Measurements from ENCODE around the gene KLHL29. TPM values are rescaled to one million over a fixed set of nuclear protein-coding genes. Genes with fewer than 3 reads are reported as not detected.

Gene KLHL29
- polyA plus RNA-seq, 1 of the 3 experiments (the other 2 are of a cell fraction): 4.6 TPM

DNA sequence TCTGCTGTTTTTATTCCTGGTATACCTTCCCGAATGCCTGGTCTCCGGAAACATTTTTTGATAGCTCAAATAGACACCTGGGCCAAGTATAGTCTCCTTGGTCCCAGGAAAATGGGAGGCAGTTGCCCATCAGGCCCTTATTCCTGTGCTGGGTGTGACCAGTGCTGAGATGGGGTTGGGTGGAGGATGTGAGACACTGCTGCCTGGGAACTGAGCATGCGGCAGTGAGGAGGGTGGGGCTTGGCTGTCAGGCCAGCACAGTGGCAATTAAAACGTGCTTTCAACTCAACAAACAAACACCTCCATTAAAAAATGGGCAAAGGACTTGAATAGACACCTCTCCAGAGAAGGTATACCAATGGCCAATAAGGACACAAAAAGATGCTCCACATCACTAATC is 12.5 kb downstream of the KLHL29 start:
- POLR2A ChIA-PET: no interaction called here
- CTCF ChIA-PET: interaction anchor here (1.6 kb wide), 1 partner anchor 17 kb away, joined by 7 read pairs; no protein-coding TSS in a partner anchor
- no peaks in the 10 kb centered on the region; the same call in 1 of the 2 replicates for H3K79me2 ChIP-seq (ENCODE audit: insufficient read depth)
- no peak for TF ChIP-seq FOXM1 (IDR thresholded peaks at IDR 0.05; ENCODE audit: low read depth)
- no peak for TF ChIP-seq EZH2phosphoT487 (IDR thresholded peaks at IDR 0.05; ENCODE audit: borderline replicate concordance, low read depth)
- TF ChIP-seq SIN3A (IDR thresholded peaks at IDR 0.05; ENCODE audit: borderline replicate concordance, low read depth, low read length): no peak
- no peak for TF ChIP-seq ELF1 (IDR thresholded peaks at IDR 0.05)
- TF ChIP-seq, protein P1, sequence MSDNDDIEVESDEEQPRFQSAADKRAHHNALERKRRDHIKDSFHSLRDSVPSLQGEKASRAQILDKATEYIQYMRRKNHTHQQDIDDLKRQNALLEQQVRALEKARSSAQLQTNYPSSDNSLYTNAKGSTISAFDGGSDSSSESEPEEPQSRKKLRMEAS (IDR thresholded peaks at IDR 0.05; ENCODE audit: low read depth): no peak
- no peak for TF ChIP-seq TAF1 (IDR thresholded peaks at IDR 0.05; ENCODE audit: borderline replicate concordance, low read depth, low read length)
- TF ChIP-seq, protein P2, sequence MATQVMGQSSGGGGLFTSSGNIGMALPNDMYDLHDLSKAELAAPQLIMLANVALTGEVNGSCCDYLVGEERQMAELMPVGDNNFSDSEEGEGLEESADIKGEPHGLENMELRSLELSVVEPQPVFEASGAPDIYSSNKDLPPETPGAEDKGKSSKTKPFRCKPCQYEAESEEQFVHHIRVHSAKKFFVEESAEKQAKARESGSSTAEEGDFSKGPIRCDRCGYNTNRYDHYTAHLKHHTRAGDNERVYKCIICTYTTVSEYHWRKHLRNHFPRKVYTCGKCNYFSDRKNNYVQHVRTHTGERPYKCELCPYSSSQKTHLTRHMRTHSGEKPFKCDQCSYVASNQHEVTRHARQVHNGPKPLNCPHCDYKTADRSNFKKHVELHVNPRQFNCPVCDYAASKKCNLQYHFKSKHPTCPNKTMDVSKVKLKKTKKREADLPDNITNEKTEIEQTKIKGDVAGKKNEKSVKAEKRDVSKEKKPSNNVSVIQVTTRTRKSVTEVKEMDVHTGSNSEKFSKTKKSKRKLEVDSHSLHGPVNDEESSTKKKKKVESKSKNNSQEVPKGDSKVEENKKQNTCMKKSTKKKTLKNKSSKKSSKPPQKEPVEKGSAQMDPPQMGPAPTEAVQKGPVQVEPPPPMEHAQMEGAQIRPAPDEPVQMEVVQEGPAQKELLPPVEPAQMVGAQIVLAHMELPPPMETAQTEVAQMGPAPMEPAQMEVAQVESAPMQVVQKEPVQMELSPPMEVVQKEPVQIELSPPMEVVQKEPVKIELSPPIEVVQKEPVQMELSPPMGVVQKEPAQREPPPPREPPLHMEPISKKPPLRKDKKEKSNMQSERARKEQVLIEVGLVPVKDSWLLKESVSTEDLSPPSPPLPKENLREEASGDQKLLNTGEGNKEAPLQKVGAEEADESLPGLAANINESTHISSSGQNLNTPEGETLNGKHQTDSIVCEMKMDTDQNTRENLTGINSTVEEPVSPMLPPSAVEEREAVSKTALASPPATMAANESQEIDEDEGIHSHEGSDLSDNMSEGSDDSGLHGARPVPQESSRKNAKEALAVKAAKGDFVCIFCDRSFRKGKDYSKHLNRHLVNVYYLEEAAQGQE (IDR thresholded peaks at IDR 0.05; ENCODE audit: low read depth, low read length): no peak
- no peak for TF ChIP-seq MXI1 (IDR thresholded peaks at IDR 0.05; ENCODE audit: low read depth, low read length)
- no peak for TF ChIP-seq RXRA (IDR thresholded peaks at IDR 0.05; ENCODE audit: borderline replicate concordance, low read depth)
- no peak for TF ChIP-seq SMC3 (IDR thresholded peaks at IDR 0.05; ENCODE audit: low read depth, low read length)
- no peak for TF ChIP-seq TEAD4 (IDR thresholded peaks at IDR 0.05; ENCODE audit: borderline replicate concordance, insufficient read depth)
- TF ChIP-seq, protein P3, sequence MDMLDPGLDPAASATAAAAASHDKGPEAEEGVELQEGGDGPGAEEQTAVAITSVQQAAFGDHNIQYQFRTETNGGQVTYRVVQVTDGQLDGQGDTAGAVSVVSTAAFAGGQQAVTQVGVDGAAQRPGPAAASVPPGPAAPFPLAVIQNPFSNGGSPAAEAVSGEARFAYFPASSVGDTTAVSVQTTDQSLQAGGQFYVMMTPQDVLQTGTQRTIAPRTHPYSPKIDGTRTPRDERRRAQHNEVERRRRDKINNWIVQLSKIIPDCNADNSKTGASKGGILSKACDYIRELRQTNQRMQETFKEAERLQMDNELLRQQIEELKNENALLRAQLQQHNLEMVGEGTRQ (IDR thresholded peaks at IDR 0.05; ENCODE audit: borderline replicate concordance, low read depth, low read length): no peak
- TF ChIP-seq GABPA (IDR thresholded peaks at IDR 0.05; ENCODE audit: low read depth): no peak
- no peak for TF ChIP-seq TCF12 (IDR thresholded peaks at IDR 0.05)
- no peak for TF ChIP-seq POLR2AphosphoS5 (IDR thresholded peaks at IDR 0.05; ENCODE audit: low read depth, low read length)
- TF ChIP-seq CHD2 (IDR thresholded peaks at IDR 0.05; ENCODE audit: low read length, partially characterized antibody): no peak
- TF ChIP-seq, protein P4, sequence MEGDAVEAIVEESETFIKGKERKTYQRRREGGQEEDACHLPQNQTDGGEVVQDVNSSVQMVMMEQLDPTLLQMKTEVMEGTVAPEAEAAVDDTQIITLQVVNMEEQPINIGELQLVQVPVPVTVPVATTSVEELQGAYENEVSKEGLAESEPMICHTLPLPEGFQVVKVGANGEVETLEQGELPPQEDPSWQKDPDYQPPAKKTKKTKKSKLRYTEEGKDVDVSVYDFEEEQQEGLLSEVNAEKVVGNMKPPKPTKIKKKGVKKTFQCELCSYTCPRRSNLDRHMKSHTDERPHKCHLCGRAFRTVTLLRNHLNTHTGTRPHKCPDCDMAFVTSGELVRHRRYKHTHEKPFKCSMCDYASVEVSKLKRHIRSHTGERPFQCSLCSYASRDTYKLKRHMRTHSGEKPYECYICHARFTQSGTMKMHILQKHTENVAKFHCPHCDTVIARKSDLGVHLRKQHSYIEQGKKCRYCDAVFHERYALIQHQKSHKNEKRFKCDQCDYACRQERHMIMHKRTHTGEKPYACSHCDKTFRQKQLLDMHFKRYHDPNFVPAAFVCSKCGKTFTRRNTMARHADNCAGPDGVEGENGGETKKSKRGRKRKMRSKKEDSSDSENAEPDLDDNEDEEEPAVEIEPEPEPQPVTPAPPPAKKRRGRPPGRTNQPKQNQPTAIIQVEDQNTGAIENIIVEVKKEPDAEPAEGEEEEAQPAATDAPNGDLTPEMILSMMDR (IDR thresholded peaks at IDR 0.05): no peak
- TF ChIP-seq RFX5 (IDR thresholded peaks at IDR 0.05; ENCODE audit: low read length): no peak
- TF ChIP-seq NFIC (IDR thresholded peaks at IDR 0.05; ENCODE audit: borderline replicate concordance): no peak
- TF ChIP-seq, protein P5, sequence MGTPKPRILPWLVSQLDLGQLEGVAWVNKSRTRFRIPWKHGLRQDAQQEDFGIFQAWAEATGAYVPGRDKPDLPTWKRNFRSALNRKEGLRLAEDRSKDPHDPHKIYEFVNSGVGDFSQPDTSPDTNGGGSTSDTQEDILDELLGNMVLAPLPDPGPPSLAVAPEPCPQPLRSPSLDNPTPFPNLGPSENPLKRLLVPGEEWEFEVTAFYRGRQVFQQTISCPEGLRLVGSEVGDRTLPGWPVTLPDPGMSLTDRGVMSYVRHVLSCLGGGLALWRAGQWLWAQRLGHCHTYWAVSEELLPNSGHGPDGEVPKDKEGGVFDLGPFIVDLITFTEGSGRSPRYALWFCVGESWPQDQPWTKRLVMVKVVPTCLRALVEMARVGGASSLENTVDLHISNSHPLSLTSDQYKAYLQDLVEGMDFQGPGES (IDR thresholded peaks at IDR 0.05; ENCODE audit: low read depth, low read length): no peak
- H3K27ac ChIP-seq (ENCODE audit: low read depth in 2 of 2, low read length in 1 of 2): no peak overlapping the region
- H3K9ac ChIP-seq: no peak overlapping the region
- no peak overlapping the region for H2AFZ ChIP-seq (ENCODE audit: low read depth)
- no peaks in the 10 kb centered on the region for H4K20me1 ChIP-seq (ENCODE audit: insufficient read depth)
- peaks cover 0 to 5% of the 10 kb centered on the region in 2 experiments; a peak in 1 of 4 replicates for H3K4me1 ChIP-seq (ENCODE audit: control insufficient read depth in 1 of 2, insufficient read depth in 2 of 2, low read depth in 1 of 2, low read length in 1 of 2)
- DNase-seq: no peak
- H3K4me3 ChIP-seq (ENCODE audit: low read depth in 2 of 2, low read length in 1 of 2): no peak overlapping the region
- no peaks in the 10 kb centered on the region for H3K27me3 ChIP-seq (ENCODE audit: insufficient read depth)
- 91% methylated on average over 4 of the region's 4 CpGs for WGBS (ENCODE audit: low lambda C conversion rate)
- H3K9me3 ChIP-seq: no peaks in the 10 kb centered on the region
- no peak overlapping the region for H3K4me2 ChIP-seq
- no peaks in the 10 kb centered on the region for H3F3A ChIP-seq (replicated peaks; ENCODE audit: insufficient read depth)
- no peaks in the 10 kb centered on the region for H3K9me2 ChIP-seq
- no peaks in the 10 kb centered on the region for H3K36me3 ChIP-seq (replicated peaks in 1 of 2; ENCODE audit: control insufficient read depth in 1 of 2, insufficient read depth in 2 of 2, low read length in 1 of 2)

Measured in SK-N-SH (cell line).